ENCODE data around the gene EPHA6. TPM values are rescaled to one million over a fixed set of nuclear protein-coding genes. Genes with fewer than 3 reads are reported as not detected.

Gene EPHA6
- total RNA-seq (not detected), total RNA-seq (0 to 0.15 (median 0) reads per million in 172 experiments)
- not detected for polyA plus RNA-seq (2013, experiment 1 of 2)
- not detected for polyA plus RNA-seq (2013, experiment 2 of 2)

DNA sequence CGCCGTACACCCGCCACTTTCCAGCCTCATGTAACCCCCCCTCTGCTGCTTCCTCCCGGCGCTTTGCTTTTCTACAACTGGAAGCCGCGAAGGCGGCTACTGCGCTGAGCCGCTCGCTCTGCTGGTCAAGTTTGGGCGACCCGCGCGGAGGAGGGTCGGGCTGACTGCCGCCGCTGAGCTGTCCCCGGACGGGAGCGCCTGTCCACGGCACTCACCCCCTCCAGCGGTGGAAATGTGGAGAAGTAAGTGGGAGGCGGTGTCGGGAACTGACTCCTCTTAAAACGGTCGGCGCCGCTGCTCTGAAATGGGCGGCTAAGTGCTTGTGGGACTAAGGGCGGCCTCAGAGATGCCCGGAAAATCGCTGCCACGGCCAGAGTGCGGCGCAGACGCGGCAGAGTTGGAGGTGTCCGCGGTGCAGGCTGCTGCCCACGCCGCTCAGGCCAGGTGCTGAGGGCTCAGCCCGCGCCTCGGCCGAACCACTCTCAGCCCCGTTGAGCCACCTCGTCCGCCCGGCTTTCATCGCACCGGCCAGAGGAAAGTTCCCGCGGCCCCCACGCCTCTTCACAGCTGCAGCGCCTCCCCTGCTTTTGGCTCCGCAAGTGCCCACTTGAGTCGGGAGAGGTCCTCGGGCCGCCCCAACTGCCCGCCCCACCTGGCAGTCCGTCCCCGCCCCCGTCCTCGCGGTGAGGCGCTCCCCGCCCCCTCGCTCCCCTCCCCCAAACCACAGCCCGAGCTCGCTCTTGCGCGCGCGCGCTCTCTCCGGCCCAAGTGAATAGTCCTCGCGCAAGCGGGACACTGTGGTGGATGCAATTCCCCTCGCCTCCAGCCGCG, at the start of gene EPHA6:
TSS of gene EPHA6 (plus strand) at position 775 of the 831 bp plus-strand sequence.
- peaks cover 39% of the 10 kb centered on the region for H3K27me3 Mint-ChIP-seq
- Histone ChIP-seq H3K4me1 (ENCODE audit: insufficient read depth, low read length) (peaks cover 10% of the 10 kb centered on the region), H3K36me3 (ENCODE audit: insufficient read depth, low read length) (no peaks in the 10 kb centered on the region), H3K27me3 (ENCODE audit: control insufficient read depth in 1 of 2, insufficient read depth in 2 of 2, low read length in 2 of 2) (peaks cover 22 to 40% of the 10 kb centered on the region in 2 experiments), H3K27ac (ENCODE audit: low read depth in 1 of 2, low read length in 2 of 2) (no peak within 1 kb of the TSS), H3K9me3 (ENCODE audit: control insufficient read depth in 1 of 2, insufficient read depth in 1 of 2, low read length in 2 of 2) (peaks cover 0 to 18% of the 10 kb centered on the region in 2 experiments), H3K4me3 (ENCODE audit: low read length) (peak within 1 kb of the TSS; percentile 11)
- CTCF ChIA-PET = no interaction called here
- TF ChIP-seq, protein P1, sequence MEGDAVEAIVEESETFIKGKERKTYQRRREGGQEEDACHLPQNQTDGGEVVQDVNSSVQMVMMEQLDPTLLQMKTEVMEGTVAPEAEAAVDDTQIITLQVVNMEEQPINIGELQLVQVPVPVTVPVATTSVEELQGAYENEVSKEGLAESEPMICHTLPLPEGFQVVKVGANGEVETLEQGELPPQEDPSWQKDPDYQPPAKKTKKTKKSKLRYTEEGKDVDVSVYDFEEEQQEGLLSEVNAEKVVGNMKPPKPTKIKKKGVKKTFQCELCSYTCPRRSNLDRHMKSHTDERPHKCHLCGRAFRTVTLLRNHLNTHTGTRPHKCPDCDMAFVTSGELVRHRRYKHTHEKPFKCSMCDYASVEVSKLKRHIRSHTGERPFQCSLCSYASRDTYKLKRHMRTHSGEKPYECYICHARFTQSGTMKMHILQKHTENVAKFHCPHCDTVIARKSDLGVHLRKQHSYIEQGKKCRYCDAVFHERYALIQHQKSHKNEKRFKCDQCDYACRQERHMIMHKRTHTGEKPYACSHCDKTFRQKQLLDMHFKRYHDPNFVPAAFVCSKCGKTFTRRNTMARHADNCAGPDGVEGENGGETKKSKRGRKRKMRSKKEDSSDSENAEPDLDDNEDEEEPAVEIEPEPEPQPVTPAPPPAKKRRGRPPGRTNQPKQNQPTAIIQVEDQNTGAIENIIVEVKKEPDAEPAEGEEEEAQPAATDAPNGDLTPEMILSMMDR (IDR thresholded peaks at IDR 0.05) = no peak
- intact Hi-C loops (cut with DNase I, micrococcal nuclease) = no loop called here
- peak in 1 of 14 experiments; percentile 6 for DNase-seq
- POLR2A ChIA-PET = no interaction called here
- no peak for ATAC-seq (ENCODE audit: poor library complexity)
- H3K36me3 Mint-ChIP-seq (ENCODE audit: low read depth) = no peaks in the 10 kb centered on the region
- no peaks in the 10 kb centered on the region for H3K9me3 Mint-ChIP-seq
- peaks cover 8% of the 10 kb centered on the region for H3K4me1 Mint-ChIP-seq (ENCODE audit: low read depth)
- no peak within 1 kb of the TSS for H3K4me3 Mint-ChIP-seq
- H3K27ac Mint-ChIP-seq = no peak within 1 kb of the TSS

DNA sequence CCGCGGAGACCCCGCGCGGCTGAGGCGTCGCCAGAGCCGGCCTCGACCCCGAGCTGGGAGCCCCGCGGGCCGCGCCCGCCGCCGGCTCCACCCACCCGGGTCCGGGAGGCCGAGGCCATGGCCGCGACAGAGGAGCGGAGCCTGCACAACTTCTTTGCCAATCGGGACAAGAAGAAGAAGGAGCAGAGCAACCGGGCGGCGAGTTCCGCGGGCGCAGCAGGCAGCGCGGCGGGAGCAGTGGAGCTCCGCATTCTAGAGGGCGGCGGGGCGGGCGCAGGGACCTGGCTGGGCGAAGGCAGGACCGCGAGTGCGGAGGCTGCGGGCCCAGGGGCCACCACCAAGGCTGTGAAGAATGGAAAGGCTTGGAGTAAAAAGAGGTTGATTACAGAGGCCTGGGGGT, 37.6 kb upstream of the EPHA6 start:
- no peaks in the 10 kb centered on the region for H3K36me3 ChIP-seq (ENCODE audit: insufficient read depth, low read length)
- H3K4me1 Mint-ChIP-seq (ENCODE audit: low read depth) = no peaks in the 10 kb centered on the region
- POLR2A ChIA-PET = no interaction called here

DNA sequence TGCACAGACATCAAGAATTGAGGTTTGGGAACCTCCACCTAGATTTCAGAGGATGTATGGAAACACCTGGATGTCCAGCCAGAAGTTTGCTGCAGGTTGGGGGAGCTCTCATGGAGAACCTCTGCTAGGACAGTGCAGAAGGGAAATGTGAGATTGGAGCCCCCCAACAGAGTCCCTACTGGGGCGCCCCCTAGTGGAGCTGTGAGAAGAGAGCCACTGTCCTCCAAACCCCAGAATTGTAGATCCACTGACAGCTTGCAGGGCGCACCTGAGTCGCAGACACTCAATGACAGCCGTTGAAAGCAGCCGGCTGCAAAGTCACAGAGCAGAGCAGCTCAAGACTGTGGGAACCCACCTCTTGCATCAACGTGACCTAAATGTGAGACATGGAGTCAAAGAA, 34.6 kb upstream of the EPHA6 start:
- Histone ChIP-seq H3K27ac (ENCODE audit: low read depth in 1 of 2, low read length in 2 of 2) (no peak overlapping the region), H3K9me3 (ENCODE audit: control insufficient read depth in 1 of 2, insufficient read depth in 1 of 2, low read length in 2 of 2) (peaks cover 0 to 20% of the 10 kb centered on the region in 2 experiments), H3K4me1 (ENCODE audit: insufficient read depth, low read length) (no peaks in the 10 kb centered on the region), H3K4me3 (ENCODE audit: low read length) (no peak overlapping the region), H3K27me3 (ENCODE audit: control insufficient read depth in 1 of 2, insufficient read depth in 2 of 2, low read length in 2 of 2) (no peaks in the 10 kb centered on the region), H3K36me3 (ENCODE audit: insufficient read depth, low read length) (no peaks in the 10 kb centered on the region)
- Mint-ChIP-seq H3K36me3 (ENCODE audit: low read depth) (no peaks in the 10 kb centered on the region), H3K4me1 (ENCODE audit: low read depth) (no peaks in the 10 kb centered on the region), H3K9me3 (peaks cover 12% of the 10 kb centered on the region), H3K27me3 (no peaks in the 10 kb centered on the region), H3K27ac (no peak overlapping the region), H3K4me3 (no peak overlapping the region)
- TF ChIP-seq, protein P1 (IDR thresholded peaks at IDR 0.05) = no peak
- ATAC-seq (ENCODE audit: poor library complexity) = no peak
- no peak for DNase-seq
- ChIA-PET POLR2A (no interaction called here), CTCF (no interaction called here)
- intact Hi-C loops (cut with DNase I, micrococcal nuclease) = no loop called here

More for the DNA sequence above, 37.6 kb upstream of the EPHA6 start:
- Mint-ChIP-seq H3K9me3 (peaks cover 12% of the 10 kb centered on the region), H3K27ac (no peak overlapping the region), H3K27me3 (no peaks in the 10 kb centered on the region), H3K4me3 (no peak overlapping the region), H3K36me3 (ENCODE audit: low read depth) (no peaks in the 10 kb centered on the region)
- TF ChIP-seq, protein P1 (IDR thresholded peaks at IDR 0.05) = no peak
- H3K4me3 ChIP-seq (ENCODE audit: low read length) = no peak overlapping the region
- intact Hi-C loops (cut with DNase I, micrococcal nuclease) = no loop called here
- no peak for ATAC-seq (ENCODE audit: poor library complexity)
- no peak for DNase-seq
- CTCF ChIA-PET = no interaction called here
- H3K27ac ChIP-seq (ENCODE audit: low read depth in 1 of 2, low read length in 2 of 2) = no peak overlapping the region
- H3K4me1 ChIP-seq (ENCODE audit: insufficient read depth, low read length) = no peaks in the 10 kb centered on the region
- H3K27me3 ChIP-seq (ENCODE audit: control insufficient read depth in 1 of 2, insufficient read depth in 2 of 2, low read length in 2 of 2) = no peaks in the 10 kb centered on the region
- peaks cover 0 to 15% of the 10 kb centered on the region in 2 experiments for H3K9me3 ChIP-seq (ENCODE audit: control insufficient read depth in 1 of 2, insufficient read depth in 1 of 2, low read length in 2 of 2)
